ENCODE data around the gene C17orf107. TPM values are rescaled to one million over a fixed set of nuclear protein-coding genes. Genes with fewer than 3 reads are reported as not detected.

C17orf107 gene
- 5.5 and 8.3 TPM in 2 replicates for total RNA-seq

DNA sequence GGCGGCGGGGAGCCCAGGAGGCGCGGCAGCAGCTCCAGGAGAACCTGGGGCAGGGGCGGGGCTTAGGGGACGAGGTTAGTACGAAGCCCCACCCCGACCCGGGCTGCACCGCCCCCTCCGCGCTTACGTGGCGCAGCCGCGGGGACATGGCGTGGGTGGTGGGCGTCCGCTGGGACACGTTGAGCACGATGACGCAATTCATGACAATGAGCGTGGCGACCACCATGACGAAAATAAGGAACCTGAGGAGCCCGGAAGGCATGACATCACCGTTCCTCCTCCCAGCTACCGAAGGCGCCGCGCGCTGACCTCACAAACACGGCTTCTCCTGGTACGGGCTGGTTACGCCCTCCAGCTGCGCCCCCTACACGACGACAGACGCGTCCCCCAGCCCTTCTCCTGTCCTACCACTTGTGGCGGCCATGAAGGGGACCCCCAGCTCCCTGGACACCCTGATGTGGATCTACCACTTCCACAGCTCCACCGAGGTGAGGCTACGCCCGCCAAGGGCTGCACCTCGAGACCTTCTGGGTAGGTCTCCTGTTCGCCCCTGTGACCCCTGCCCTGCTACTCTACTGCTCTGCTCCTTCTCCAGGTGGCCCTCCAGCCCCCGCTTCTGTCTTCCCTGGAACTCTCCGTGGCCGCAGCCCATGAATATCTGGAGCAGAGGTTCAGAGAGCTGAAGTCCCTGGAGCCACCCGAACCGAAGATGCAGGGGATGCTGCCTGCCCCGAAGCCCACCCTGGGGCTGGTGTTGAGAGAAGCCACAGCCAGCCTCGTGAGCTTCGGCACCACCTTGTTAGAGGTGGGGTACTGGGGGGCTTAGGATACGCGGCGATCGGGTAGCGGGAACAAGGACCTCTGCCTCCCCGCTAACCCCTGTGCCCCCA lies at the start of gene C17orf107:
Gene C17orf107 (plus strand): TSS at position 196 of the 890 bp plus-strand sequence. CDS start 227 bp downstream, at position 423.
- peaks cover 24% of the 10 kb centered on the region for H3K36me3 ChIP-seq (ENCODE audit: control insufficient read depth, insufficient read depth, low read length)
- H3K27me3 ChIP-seq (ENCODE audit: control insufficient read depth, insufficient read depth, low read length), result no peaks in the 10 kb centered on the region
- TF ChIP-seq, protein P1, sequence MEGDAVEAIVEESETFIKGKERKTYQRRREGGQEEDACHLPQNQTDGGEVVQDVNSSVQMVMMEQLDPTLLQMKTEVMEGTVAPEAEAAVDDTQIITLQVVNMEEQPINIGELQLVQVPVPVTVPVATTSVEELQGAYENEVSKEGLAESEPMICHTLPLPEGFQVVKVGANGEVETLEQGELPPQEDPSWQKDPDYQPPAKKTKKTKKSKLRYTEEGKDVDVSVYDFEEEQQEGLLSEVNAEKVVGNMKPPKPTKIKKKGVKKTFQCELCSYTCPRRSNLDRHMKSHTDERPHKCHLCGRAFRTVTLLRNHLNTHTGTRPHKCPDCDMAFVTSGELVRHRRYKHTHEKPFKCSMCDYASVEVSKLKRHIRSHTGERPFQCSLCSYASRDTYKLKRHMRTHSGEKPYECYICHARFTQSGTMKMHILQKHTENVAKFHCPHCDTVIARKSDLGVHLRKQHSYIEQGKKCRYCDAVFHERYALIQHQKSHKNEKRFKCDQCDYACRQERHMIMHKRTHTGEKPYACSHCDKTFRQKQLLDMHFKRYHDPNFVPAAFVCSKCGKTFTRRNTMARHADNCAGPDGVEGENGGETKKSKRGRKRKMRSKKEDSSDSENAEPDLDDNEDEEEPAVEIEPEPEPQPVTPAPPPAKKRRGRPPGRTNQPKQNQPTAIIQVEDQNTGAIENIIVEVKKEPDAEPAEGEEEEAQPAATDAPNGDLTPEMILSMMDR (IDR thresholded peaks at IDR 0.05; ENCODE audit: insufficient read depth, low read length, severe bottlenecking), result no peak
- H3K4me3 ChIP-seq (ENCODE audit: low read depth, low read length), result peak within 1 kb of the TSS; percentile 45
- DNase-seq (ENCODE audit: low read depth) (peak; percentile 86), FAIRE-seq (no peak)

DNA sequence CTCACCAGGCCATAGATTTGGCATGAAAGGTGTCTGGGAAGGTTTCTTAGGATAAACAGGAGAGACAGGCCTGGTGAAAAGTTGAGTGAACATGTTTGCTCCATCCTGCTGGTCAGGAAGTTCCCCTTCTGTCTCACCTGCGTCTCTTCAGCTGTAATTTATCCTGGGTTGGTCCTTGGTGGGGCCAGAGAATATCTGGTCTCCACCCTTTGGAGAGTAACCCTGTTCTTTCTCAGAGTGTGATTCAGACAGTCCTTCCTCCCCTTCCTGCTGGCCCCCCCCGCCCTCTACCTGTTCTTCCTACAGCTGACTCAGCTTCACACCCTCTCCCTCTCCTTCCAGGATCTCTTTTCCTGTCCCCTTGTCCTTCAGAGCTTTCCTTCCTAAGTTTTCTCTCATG lies 49.1 kb upstream of the C17orf107 start:
- Histone ChIP-seq H3K4me3 (ENCODE audit: low read depth, low read length) (no peak overlapping the region), H3K36me3 (ENCODE audit: control insufficient read depth, insufficient read depth, low read length) (peaks cover 1% of the 10 kb centered on the region), H3K27me3 (ENCODE audit: control insufficient read depth, insufficient read depth, low read length) (no peaks in the 10 kb centered on the region)
- peak; percentile 91 for DNase-seq (ENCODE audit: low read depth)
- peak; percentile 90 for FAIRE-seq
- TF ChIP-seq, protein P1 (IDR thresholded peaks at IDR 0.05; ENCODE audit: insufficient read depth, low read length, severe bottlenecking), result no peak

DNA sequence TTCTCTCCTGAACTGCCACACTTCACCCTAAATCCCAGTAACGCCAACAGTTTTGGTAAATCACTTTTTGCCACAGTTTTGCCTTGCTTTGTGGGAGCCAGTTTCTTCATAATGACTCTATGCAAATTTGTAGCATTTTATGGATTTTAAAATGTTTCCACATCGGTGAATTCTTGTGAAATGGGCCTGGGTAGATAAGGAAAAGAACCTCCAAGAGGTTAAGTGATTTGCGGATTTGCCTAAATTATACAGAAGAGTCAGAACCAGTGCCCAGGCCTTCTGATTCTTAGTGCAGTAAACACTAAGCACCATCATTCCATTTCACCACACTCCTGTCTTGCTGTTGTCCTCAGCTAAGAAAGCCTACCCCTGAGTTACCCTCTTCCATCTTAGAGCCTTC lies 48.3 kb upstream of the C17orf107 start:
- TF ChIP-seq, protein P1 (IDR thresholded peaks at IDR 0.05; ENCODE audit: insufficient read depth, low read length, severe bottlenecking), result no peak
- DNase-seq (ENCODE audit: low read depth), result no peak
- peaks cover 3% of the 10 kb centered on the region for H3K36me3 ChIP-seq (ENCODE audit: control insufficient read depth, insufficient read depth, low read length)
- H3K27me3 ChIP-seq (ENCODE audit: control insufficient read depth, insufficient read depth, low read length), result no peaks in the 10 kb centered on the region
- no peak overlapping the region for H3K4me3 ChIP-seq (ENCODE audit: low read depth, low read length)
- no peak for FAIRE-seq

DNA sequence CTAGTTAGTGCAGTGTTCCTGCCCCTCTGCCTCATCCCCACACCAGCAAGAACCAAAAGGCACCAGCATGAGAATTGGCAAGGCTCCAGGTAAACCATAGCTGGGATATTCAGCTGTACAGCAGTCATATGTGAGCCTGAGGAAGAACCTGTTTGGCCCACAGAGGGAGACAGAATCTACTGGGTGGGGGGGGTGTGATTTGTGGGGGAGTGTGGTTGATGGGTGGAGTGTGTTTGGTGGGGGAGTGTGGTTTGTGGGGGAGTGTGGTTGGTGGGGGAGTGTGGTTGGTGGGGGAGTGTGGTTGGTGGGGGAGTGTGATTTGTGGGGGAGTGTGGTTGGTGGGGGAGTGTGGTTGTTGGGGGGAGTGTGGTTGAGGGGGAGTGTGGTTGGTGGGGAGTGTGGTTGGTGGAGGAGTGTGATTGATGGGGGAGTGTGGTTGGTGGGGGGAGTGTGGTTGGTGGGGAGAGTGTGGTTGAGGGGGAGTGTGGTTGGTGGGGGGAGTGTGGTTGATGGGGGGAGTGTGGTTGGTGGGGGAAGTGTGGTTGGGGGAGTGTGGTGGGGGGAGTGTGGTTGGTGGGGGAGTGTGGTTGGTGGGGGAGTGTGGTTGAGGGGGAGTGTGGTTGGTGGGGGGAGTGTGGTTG lies 46.6 kb upstream of the C17orf107 start:
- no peaks in the 10 kb centered on the region for H3K27me3 ChIP-seq (ENCODE audit: control insufficient read depth, insufficient read depth, low read length)

DNA sequence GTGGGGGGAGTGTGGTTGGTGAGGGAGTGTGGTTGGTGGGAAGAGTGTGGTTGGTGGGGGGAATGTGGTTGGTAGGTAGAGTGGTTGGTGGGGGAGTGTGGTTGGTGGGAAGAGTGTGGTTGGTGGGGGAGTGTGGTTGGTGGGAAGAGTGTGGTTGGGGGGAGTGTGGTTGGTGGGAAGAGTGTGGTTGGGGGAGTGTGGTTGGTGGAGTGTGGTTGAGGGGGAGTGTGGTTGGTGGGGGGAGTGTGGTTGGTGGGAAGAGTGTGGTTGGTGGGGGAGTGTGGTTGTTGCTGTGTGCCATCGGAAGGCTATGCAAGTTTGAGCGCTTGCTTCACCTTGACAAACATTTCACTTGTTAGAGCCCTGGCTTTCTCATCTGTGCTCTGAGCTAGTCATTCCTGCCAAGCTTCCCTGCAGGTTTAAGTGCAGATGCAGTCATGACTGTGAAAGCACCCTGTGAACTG lies 46.1 kb upstream of the C17orf107 start:
- FAIRE-seq (peak; percentile 86), DNase-seq (ENCODE audit: low read depth) (peak; percentile 87)
- Histone ChIP-seq H3K4me3 (ENCODE audit: low read depth, low read length) (no peak overlapping the region), H3K27me3 (ENCODE audit: control insufficient read depth, insufficient read depth, low read length) (no peaks in the 10 kb centered on the region), H3K36me3 (ENCODE audit: control insufficient read depth, insufficient read depth, low read length) (peaks cover 5% of the 10 kb centered on the region)
- TF ChIP-seq, protein P1 (IDR thresholded peaks at IDR 0.05; ENCODE audit: insufficient read depth, low read length, severe bottlenecking), result no peak

More for the DNA sequence above, 46.6 kb upstream of the C17orf107 start:
- FAIRE-seq (no peak), DNase-seq (ENCODE audit: low read depth) (peak; percentile 68)
- H3K4me3 ChIP-seq (ENCODE audit: low read depth, low read length), result no peak overlapping the region
- TF ChIP-seq, protein P1 (IDR thresholded peaks at IDR 0.05; ENCODE audit: insufficient read depth, low read length, severe bottlenecking), result peak; percentile 12
- H3K36me3 ChIP-seq (ENCODE audit: control insufficient read depth, insufficient read depth, low read length), result peaks cover 5% of the 10 kb centered on the region
